ENCODE measurements around the gene CPXM1.

Gene CPXM1

DNA sequence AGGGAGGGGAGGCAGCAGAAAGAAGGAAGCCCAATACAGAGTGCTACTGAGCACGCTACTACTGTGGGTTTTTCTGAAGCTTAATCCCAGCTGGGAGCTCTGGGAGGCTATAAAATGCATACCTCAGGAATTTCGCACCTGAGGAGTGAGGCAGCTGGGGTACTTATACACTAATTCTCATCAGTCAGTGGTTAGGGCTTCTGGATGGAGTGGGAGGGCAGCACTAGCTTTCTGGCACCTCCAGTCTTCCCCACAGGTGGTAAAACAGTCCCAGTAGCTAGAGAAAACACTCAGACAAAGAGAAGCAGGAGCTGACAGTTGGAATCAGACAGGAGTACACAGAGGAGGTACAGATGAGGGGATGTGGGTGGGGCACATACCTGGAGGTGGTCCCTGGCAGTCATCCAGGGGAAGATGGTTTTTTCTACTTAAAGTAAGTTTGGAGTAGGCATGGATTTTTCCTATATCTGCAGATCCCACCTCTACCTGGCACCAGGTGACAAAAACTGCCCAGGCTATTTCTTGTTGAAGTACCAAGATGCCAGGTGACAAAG lies 37.8 kb downstream of the CPXM1 start:
- FAIRE-seq = no peak

DNA sequence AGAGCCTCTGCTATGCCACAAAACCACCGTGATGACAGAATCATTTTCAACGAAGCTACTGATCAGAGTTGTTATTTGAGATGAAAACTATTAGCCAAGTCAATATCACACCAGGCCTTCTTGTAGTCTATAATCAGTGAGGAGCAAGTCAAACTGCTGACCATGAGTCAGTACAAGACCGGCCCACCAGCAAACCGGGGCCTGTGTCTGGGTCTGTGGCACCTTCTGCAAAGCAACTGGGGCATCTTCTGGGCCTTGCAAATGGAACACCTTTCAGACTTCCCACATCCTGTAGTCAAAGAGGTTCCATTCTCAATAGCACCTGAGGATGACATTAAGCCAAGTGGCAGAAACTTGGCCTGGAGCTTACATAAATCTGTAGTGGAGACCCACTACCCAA lies 38.5 kb downstream of the CPXM1 start:
- no peak for FAIRE-seq

DNA sequence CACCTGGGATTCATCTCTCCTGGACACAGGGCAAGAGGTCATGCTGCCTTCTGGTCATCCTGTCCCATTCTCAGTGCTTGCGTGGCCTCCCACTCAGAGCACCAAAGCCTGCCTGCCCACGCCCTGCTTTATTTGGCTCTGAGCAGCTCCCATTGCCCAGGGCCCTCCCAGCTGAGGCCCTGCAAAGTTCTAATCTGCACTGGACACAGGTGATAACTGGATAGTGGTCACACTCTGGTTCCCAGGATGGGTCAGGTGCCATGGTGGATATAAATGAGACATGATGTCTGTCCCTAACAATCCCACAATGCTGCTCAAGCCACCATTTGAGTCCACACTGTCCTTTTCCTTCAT lies 39.5 kb downstream of the CPXM1 start:
- FAIRE-seq = no peak

DNA sequence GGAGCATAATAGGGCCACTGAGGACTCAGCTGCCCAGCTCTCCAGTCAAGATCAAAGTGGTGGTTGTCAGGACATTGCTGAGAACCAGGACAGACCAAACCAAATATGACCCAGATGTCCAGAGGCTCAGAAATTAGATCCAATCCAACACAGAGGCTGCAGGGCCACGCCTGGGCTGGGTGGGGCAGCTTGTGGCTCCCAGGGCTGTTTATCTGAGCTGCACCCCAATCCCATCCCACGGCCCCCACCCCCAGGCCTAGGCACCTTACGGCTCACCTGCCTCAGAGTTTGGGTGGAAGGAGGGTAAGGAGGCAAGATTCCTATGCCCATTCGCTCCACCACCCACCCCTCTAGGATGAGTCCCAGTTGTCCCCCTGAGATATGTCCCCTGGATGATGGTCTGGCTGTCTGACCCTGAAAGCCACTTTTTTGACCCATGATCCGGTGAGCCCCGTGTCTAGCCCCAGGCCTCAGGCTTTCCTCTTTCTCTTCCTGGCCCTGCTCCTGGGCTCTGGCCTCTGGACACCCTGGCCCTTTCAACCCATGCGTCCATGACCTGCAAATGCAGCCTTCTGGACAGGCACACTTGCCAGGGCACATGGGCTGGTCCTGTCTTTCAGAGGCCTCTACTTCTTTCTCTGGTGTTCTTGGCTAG lies 40.0 kb downstream of the CPXM1 start:
- FAIRE-seq = no peak

- FAIRE-seq = no peak
Observed at GRCh38 chr20:2759603-2760296, 40.7 kb downstream of the CPXM1 start.

- FAIRE-seq = no peak
Observed at GRCh38 chr20:2759143-2759542, 41.3 kb downstream of the CPXM1 start.

DNA sequence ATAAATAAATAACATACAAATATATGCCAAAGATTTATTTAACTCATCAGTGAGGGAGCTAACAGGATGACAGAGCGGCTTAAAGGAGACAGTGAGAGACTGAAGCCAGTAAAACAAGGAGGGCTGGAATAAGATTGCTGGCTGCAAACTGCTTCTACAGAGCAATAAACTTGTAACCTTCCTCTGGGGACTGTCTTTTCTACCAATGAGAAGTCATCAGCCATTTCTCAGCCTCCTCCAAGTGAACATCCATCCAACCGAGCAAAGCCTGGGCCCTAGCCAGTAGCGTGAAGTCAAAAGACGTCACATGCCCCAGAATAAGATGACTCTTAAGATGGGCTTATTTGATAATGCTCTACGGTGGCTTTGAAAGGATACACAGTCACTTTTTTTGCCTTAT lies 42.5 kb downstream of the CPXM1 start:
- FAIRE-seq = no peak

DNA sequence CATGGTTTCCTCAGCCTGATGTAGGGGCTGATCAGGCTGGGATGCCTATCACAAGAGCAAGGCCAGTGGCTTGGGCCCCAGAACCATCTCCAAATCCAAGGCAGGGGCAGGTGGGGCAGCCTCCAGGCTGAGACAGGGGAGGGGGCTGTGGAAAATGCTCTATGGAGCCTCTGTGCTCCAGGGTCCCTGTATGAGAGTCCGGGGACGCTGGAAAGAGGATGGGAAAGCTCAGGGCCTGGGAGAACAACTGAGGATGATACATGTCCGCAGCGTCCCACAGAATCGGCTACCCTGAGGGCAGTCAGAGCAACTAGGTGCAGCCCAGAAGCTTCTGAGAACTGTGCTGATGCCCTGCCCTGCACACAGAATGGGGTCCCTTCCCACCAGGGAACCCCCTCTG lies 43.4 kb downstream of the CPXM1 start:
- FAIRE-seq = no peak

- no peak for FAIRE-seq
Observed at GRCh38 chr20:2756056-2756611, 44.3 kb downstream of the CPXM1 start.

DNA sequence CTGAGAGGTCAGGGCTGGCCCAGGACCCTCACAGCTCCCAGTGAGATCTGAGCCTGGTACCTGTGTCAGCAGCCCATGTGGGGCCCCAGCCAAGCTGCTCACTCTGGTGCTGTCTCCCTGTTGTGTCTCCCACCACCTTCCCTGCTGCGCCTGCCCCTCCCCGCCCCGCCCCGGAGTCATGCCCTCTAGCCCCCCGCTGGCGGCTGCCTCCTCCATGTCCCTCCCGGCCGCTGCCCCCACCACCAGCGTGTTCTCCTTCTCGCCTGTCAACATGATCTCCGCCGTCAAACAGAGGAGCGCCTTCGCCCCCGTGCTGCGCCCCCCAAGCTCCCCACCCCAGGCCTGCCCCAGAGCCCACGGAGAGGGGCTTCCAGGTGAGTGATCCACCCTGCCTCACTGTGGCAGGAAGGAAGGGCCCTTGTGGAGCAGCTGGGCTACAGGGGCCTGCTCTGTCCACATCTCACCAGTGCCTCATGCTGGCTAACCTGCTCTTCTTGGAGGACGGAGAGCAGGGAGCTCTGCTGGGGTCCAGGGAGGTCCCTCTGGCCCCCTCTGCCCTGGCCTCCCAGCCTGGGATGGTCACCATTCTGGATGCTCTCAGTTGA lies 44.9 kb downstream of the CPXM1 start:
- no peak for FAIRE-seq

- no peak for FAIRE-seq
Observed at GRCh38 chr20:2754424-2754823, 46.0 kb downstream of the CPXM1 start.

GRCh38 chr20:2753461-2754040 lies 46.9 kb downstream of the CPXM1 start:
- FAIRE-seq = no peak

DNA sequence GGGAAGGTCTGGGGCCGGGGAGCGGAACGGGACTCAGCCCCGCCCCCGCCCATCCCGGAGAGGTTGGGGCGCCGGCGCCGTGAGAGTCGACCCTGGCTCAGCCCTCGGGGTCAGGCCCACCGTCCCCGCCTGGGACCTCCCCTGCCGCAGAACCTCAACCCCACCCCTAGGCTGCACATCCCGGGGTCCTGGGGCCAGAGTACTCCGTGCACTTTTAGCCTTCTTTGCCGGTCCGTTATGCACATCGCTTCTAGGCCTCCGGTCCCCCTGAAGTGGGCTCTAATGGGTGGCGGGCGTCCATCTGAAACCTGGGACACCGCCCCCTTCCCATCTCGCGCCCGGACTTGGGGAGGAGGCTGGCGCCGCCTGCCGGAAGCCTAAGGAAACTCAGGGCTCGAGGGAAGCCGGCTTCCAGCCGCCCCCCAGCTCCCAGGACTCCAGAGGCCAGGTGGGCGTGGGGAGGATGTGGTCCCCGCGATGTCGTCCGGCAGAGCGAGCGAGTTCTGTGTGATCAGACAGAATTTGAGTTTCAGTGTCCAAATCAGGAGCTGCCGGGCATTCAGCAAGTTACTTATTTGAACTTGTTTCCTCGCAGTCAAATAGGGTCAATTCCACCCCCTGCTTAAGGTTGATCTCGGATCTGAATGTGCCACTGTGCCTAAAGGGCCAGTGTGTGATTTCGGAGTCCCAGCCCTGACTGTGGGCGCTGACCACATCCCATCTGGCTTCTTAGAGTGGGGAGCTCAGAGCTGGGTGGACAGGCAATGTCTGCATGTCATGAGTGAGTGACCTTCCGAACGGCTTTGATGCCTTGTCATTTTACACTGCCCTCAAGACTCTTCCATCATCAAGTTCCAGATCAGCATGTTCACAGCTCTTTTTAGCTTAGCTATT lies 47.6 kb downstream of the CPXM1 start:
- no peak for FAIRE-seq

DNA sequence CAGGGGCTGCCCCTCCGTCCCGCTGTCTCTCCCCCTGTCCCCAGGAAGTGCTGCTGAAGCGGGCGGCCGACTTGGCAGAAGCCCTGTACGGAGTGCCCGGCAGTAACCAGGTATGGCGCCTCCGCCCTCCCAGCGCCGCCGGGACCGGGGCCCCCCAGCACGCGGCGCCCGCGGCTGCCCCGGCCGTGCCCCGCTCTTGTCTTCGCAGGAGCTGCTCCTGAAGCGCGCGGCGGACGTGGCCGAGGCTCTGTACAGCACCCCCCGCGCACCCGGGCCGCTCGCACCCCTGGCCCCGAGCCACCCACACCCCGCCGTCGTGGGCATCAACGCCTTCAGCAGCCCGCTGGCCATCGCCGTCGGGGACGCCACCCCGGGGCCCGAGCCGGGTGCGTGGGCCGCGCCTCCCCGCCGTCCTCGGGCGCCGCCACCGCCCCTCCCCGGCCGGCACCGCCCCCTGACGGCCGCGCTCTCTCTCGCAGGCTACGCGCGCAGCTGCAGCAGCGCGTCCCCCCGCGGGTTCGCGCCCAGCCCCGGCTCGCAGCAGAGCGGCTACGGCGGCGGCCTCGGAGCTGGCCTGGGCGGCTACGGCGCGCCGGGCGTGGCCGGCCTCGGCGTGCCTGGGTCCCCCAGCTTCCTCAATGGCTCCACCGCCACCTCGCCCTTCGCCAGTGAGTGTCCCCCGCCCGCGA lies 48.4 kb downstream of the CPXM1 start:
- FAIRE-seq = no peak

GRCh38 chr20:2751347-2751877 lies 49.0 kb downstream of the CPXM1 start:
- no peak for FAIRE-seq

- FAIRE-seq = no peak
Observed at GRCh38 chr20:2750491-2751251, 49.8 kb downstream of the CPXM1 start.

DNA sequence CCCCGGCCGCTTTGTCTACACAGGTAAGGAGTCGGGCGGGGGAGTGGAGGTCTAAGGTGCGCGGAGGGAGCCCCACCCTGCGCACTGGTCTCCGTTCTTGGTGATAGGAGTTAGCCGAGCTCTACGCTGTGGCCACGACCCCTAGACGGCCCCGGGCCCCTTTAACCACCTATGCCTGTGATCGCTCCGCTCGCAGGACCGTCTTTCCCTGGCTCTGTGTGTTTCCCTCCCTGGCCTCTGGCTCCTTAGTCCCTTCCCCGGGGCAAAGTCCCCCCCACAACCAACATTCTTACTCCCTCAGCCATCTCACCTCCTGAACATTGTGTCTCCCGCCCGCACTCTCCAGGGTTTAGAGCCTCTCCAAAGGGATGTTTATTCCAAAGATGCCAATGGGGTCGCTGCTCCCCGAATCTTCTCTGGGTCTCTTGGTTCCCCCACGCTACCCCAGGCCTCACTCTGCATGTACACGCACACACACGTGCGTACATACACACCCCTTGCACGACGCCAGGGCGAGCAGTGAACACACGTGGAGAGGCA lies 50.4 kb downstream of the CPXM1 start:
- FAIRE-seq = no peak

DNA sequence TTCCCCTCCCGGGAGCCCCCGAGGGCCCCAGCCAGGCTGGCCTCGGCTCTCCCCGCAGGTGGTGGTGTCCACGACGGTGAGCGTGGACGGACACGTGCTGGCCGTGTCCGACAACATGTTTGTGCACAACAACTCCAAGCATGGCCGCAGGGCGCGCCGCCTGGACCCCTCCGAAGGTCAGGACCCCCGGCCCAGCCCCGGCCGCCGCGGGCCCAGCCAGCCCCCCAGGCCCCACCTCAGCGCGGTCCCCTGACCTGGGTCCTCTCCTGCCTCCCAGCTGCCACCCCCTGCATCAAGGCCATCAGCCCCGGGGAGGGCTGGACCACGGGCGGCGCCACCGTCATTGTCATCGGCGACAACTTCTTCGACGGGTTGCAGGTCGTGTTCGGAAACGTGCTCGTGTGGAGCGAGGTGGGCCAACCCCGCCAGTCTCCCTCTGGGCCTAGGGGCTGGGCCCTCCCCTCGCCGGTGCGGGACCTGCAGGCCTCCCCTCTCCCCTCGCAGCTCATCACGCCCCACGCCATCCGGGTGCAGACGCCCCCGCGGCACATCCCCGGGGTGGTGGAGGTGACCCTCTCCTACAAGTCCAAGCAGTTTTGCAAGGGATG lies 51.0 kb downstream of the CPXM1 start:
- FAIRE-seq = no peak

DNA sequence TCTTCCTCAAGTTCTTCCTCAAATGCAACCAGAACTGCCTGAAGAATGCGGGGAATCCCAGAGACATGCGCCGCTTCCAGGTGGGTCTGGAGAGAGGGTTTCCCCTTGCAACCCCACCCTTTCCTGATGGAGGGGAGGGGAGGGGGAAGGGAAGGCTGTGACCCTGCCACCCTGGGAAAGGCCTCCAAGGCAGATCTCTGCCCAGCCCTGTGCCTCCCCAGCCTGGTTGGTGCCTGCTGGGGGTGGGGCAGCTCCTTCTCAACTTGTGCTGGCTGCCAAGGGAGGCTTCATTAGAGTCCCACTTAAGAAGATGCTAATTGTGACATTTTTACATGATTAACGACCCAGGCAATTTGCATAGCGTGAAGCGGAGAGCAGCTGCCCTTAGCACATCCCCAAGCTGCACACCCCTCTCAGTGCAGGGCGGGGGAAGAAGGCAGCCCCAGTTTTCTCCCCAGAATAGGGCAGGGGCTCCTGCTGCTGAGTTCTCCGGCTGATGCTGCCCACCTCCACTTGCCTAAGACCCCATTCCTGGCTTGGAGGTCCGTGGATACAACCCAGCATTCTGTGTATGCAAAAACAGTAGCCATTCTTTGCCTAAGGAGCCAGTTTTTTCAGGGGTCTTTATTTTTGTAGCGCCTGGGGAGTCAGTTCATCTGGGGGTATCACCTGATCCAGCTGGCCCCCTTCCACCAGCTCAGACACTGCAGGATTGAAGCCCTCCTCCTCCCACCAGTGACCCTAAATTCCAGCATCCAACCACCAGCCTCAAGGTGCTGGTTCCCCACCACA lies 51.7 kb downstream of the CPXM1 start:
- FAIRE-seq = no peak

Measured in TTC549 (cell line).